ENCODE results near the gene LZTFL1.

The LZTFL1 gene, protein sequence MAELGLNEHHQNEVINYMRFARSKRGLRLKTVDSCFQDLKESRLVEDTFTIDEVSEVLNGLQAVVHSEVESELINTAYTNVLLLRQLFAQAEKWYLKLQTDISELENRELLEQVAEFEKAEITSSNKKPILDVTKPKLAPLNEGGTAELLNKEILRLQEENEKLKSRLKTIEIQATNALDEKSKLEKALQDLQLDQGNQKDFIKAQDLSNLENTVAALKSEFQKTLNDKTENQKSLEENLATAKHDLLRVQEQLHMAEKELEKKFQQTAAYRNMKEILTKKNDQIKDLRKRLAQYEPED

DNA sequence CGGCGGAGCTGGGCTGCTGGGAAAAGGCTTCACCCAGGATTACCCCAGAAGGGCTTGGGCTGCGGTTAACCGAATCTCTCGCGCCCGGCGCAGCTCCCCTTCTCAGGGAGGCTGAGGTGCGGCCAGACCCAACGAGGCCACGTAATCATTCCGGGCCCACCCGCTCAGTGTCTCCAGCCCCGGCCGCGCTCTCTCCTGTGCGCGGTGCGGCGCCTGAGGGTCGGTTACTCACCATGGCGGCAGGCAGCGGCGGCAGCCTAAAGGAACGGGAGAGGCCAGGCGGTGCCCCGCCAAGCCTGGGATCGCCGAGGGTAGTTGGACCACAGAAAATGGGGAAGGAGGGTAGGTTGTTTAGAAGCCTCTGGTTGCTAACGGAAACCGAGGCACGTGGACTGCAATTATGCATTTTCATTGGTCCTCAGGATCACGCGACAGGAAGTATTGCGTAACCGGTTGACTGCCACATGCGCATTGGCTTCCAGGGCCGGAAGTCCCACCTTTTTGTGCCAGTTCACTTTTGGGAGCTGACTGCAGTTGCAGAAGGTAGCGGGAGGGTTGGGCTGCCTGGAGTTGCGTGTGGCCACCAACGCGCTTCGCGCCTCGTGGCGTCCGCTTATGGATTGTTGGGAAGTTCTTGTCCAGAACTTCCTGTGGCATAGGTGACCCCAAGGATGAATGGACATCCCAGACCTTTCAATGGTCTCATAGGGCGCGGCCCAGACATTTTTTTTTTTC is at the start of gene LZTFL1:
LZTFL1 (minus strand) TSS at position 363 of the 735 bp plus-strand sequence; CDS start at position 235, 128 bp downstream.
- peak; percentile 90 for DNase-seq (ENCODE audit: extremely low read depth, low read depth)
- TF ChIP-seq, protein P1, sequence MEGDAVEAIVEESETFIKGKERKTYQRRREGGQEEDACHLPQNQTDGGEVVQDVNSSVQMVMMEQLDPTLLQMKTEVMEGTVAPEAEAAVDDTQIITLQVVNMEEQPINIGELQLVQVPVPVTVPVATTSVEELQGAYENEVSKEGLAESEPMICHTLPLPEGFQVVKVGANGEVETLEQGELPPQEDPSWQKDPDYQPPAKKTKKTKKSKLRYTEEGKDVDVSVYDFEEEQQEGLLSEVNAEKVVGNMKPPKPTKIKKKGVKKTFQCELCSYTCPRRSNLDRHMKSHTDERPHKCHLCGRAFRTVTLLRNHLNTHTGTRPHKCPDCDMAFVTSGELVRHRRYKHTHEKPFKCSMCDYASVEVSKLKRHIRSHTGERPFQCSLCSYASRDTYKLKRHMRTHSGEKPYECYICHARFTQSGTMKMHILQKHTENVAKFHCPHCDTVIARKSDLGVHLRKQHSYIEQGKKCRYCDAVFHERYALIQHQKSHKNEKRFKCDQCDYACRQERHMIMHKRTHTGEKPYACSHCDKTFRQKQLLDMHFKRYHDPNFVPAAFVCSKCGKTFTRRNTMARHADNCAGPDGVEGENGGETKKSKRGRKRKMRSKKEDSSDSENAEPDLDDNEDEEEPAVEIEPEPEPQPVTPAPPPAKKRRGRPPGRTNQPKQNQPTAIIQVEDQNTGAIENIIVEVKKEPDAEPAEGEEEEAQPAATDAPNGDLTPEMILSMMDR (IDR thresholded peaks at IDR 0.05; ENCODE audit: low read depth, low read length), result no peak

DNA sequence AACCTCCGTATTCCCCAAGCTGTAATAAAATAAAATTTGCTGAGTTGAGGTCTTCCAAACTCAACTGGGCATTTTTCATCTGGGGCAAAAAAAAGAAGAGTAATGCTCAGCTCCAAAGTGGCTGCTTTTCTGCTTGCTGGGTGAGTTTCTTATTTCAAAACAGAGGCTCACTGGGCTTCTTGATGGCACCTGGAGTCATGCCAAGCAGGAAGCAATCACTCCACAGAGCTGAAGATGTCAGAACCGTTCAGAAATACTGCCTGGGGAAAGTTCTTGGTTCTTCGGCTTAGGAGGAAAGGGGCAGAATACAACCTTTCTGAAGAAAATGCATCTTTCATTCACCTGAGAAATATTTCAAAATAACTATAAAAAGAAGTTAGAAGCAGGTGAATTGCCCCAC is 48.5 kb upstream of the LZTFL1 start:
- TF ChIP-seq, protein P1 (IDR thresholded peaks at IDR 0.05; ENCODE audit: low read depth, low read length), result no peak
- no peak for DNase-seq (ENCODE audit: extremely low read depth, low read depth)

DNA sequence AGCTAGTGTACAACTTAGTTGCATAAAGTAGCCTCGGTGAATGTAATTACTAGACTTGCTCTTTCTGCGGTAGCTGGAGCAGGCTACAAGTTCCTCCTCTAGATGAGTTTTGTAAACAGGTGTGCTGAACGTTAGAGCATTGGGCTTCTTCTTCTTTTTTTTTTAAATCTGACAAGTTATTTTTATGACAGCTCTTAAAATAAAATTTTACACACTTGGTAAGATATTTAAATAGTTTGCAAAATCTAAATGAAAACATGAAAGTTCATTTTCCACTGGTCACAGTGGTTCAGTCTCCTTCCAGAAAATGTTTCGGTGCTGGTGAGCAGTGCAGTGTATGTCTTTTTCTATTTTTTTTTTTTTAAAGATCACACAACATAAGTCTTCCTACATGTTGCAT is 47.4 kb upstream of the LZTFL1 start:
- TF ChIP-seq, protein P1 (IDR thresholded peaks at IDR 0.05; ENCODE audit: low read depth, low read length), result no peak
- no peak for DNase-seq (ENCODE audit: extremely low read depth, low read depth)

DNA sequence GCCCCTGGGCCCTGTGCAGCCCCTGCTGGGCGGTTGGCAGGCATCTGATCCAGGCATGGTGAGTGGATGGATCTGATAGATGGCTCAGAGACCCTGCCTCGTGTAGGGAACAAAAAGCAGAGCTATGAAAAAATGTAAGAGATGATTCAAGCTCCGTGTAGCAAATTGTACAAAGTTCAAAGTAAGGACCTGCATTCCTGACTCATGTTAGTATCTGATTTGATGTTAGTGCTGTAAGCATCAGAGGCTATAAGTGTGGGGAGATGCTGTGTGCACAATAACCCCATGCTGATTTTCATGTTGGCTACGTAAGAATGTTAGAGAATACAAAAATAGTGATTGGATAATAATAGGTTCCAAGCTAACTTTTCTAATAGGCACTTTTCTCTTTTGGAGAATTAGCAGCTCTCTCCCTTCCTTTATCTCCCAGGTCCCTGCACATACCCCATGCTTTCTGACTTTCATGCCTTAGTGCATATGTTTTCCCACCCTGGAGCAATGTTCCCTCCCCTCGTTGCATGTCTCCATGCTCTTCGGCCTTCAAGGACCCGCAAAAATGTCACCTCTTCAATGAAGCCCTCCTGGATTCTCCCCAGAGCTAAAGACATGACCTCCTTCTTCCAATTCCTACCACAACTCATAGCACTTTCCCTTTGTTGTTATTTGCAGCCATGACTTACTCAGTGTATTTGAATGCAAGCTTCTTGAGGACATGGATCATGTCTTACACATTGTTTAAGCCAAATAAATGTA is 46.0 kb upstream of the LZTFL1 start:
- DNase-seq (ENCODE audit: extremely low read depth, low read depth), result no peak
- TF ChIP-seq, protein P1 (IDR thresholded peaks at IDR 0.05; ENCODE audit: low read depth, low read length), result no peak

DNA sequence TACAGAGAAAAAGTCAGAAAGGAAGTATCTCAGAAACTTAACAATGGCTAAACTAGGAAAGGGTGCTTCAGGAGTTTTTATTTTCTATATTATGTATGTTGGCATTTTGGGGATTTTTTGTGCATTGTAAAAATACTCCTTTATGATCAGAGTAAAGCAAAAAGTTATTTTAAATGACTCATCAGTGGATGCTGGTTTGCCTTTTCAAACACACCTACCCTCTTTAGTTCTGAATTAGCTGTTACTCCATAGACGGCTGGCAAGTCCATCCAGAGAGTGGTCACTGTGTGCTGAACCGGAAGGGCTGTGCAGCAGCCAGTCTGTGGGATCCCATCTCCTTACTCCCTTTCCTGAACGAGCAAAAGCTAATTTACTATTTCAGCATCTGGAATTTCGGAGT is 45.4 kb upstream of the LZTFL1 start:
- TF ChIP-seq, protein P1 (IDR thresholded peaks at IDR 0.05; ENCODE audit: low read depth, low read length), result no peak
- DNase-seq (ENCODE audit: extremely low read depth, low read depth), result no peak

DNA sequence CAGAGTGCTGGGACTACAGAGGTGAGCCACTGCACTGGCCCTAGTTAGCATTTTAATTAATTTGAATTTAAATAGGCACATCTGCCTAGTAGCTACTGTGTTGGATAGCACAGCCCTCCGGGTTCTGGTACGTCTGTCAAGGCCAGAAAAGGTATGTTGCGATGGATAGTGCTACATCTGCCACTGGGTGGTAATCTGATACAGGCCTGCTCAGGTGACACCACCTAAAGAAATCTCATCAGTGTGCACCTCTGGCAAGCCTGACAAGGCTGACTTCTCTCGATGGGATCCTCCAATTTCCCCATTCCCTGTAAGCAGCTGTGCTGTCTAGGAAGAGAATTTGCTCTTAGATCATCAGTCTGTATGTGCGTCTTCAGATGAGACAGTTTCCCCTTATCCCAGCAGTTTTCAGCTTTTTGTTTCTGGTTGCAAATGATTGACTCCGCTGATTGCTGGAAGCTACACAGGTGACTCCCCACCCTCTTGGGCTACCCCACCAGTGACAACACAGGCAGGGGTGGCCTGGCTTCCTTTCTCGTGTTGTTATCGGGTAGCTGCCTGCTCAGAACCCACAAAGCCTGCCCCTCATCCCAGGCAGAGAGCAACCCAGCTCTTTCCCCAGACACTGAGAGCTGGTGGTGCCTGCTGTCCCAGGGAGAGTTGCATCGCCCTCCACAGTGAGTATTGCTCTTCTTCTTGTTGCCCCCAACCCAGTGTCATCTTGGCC is 44.2 kb upstream of the LZTFL1 start, which contains the start of gene CCR9:
CCR9 (plus strand) TSS at position 565 of the 727 bp plus-strand sequence. CDS start 8,391 bp downstream, outside the sequence.
- DNase-seq (ENCODE audit: extremely low read depth, low read depth), result no peak
- TF ChIP-seq, protein P1 (IDR thresholded peaks at IDR 0.05; ENCODE audit: low read depth, low read length), result no peak
